HCT116 (cell line): ENCODE results near the gene PPM1A. TPM values are rescaled to one million over a fixed set of nuclear protein-coding genes. Genes with fewer than 3 reads are reported as not detected.

ENCODE experiments used
- ATAC-seq: fragments of 200-7000 bp; cut with Tn5 transposase; 2 replicates; pipeline ENCODE4 v1.9.1; 2020; ENCODE audit warnings: mild to moderate bottlenecking, moderate library complexity
- BruUV-seq: library from RNA; stranded (reverse); fragments of 400-500 nt; replicated peaks from 2 replicates; lab custom pipeline; 2021; lab: Mats Ljungman, UMichigan
- CTCF ChIA-PET: fragments of 300-600 bp; sonication (Branson Sonifier 250); formaldehyde crosslinking; loops from one replicate; lab custom pipeline; 2021; ENCODE audit warnings: antibody characterized with exemption; lab: Charles Lee
- POLR2A ChIA-PET: fragments of 300-600, 350-600 bp; sonication (Branson Sonifier 250); formaldehyde crosslinking; loops from one replicate; lab custom pipeline; 2021; ENCODE audit warnings: antibody characterized with exemption; lab: Charles Lee
- RAD21 ChIA-PET, 2 experiments: fragments of 300-600 bp; sonication (Branson Sonifier 250); formaldehyde crosslinking; loops; one replicate each; lab custom pipeline; 2023; ENCODE audit warnings: low total read pairs in 2 of 2; ENCODE audit not compliant: uncharacterized antibody in 2 of 2, unreplicated experiment in 2 of 2, low non-redundant PET in 1 of 2; lab: Charles Lee
- DNase-seq: peaks from one replicate; pipeline ENCODE4 v3.0.0-alpha.2; 2010; ENCODE audit warnings: low read depth, low spot score
- H2AFZ ChIP-seq: fragments of 200-600 bp; shearing (Covaris generic), sonication (generic); 2 replicates; pipeline ENCODE4 v1.6.1; 2017; ENCODE audit warnings: low read depth, mixed run types, mixed read lengths, antibody characterized with exemption, low read length; ENCODE audit not compliant: poor library complexity, severe bottlenecking
- H3K27ac ChIP-seq: 2 replicates; pipeline ENCODE4 v1.5.1; 2012; ENCODE audit warnings: low read depth, low read length
- H3K27me3 ChIP-seq: fragments of 200-600 bp; sonication (generic); 2 replicates; pipeline ENCODE4 v1.6.1; 2016; ENCODE audit warnings: mixed run types, low read length, mixed read lengths; ENCODE audit not compliant: insufficient read depth
- H3K36me3 ChIP-seq, 2 experiments: fragments of 200-500 bp in 1 of 2; fragments of 200-600 bp in 1 of 2; sonication (Bioruptor generic) in 1 of 2; sonication (generic) in 1 of 2; 2 replicates each; pipeline versions ENCODE4 v1.5.1 to v1.6.1; 2014 to 2016; ENCODE audit warnings: low read length in 2 of 2, inconsistent platforms in 1 of 2, mixed read lengths in 1 of 2, mixed run types in 1 of 2; ENCODE audit not compliant: insufficient read depth in 2 of 2, control insufficient read depth in 1 of 2
- H3K4me1 ChIP-seq, 2 experiments: fragments of 200-600 bp in 1 of 2; sonication (generic) in 1 of 2; 2 replicates each; pipeline versions ENCODE4 v1.5.1 to v1.6.1; 2012 to 2017; ENCODE audit warnings: low read length in 2 of 2, inconsistent platforms in 1 of 2, mild to moderate bottlenecking in 1 of 2, mixed read lengths in 1 of 2, mixed run types in 1 of 2, moderate library complexity in 1 of 2; ENCODE audit not compliant: insufficient read depth in 2 of 2, control insufficient read depth in 1 of 2
- H3K4me2 ChIP-seq: fragments of 200-600 bp; sonication (generic); 2 replicates; pipeline ENCODE4 v1.6.1; 2017; ENCODE audit warnings: mixed run types, low read length, mixed read lengths
- H3K4me3 ChIP-seq, 2 experiments: fragments of 200-600 bp in 1 of 2; sonication (generic) in 1 of 2; replicated peaks in 1 of 2; 2 replicates each; pipeline ENCODE4 v1.5.1; 2011 to 2016; ENCODE audit warnings: low read length in 2 of 2, control low read depth in 1 of 2, low read depth in 1 of 2, mild to moderate bottlenecking in 1 of 2, mixed read lengths in 1 of 2, mixed run types in 1 of 2
- H3K79me2 ChIP-seq: fragments of 200-600 bp; sonication (generic); 2 replicates; pipeline ENCODE4 v1.6.1; 2017; ENCODE audit warnings: mild to moderate bottlenecking, mixed run types, low read length, moderate library complexity, mixed read lengths; ENCODE audit not compliant: insufficient read depth
- H3K9ac ChIP-seq: fragments of 200-600 bp; sonication (generic); 2 replicates; pipeline ENCODE4 v1.6.1; 2016; ENCODE audit warnings: low read length, mixed read lengths
- H3K9me2 ChIP-seq: fragments of 200-600 bp; sonication (generic), shearing (Covaris generic); 2 replicates; pipeline ENCODE4 v1.6.1; 2017; ENCODE audit warnings: mixed run types, mild to moderate bottlenecking, moderate library complexity; ENCODE audit not compliant: insufficient read depth
- H3K9me3 ChIP-seq, 2 experiments: fragments of 200-500 bp in 1 of 2; fragments of 200-600 bp in 1 of 2; sonication (Bioruptor generic) in 1 of 2; sonication (generic) in 1 of 2; 2 replicates each; pipeline ENCODE4 v1.6.1; 2014 to 2017; ENCODE audit warnings: low read length in 2 of 2, mixed read lengths in 2 of 2, inconsistent platforms in 1 of 2, low read depth in 1 of 2, mild to moderate bottlenecking in 1 of 2, mixed run types in 1 of 2, moderate library complexity in 1 of 2; ENCODE audit not compliant: control insufficient read depth in 1 of 2, insufficient read depth in 1 of 2
- H4K20me1 ChIP-seq: fragments of 200-600 bp; sonication (generic), shearing (Covaris generic); 2 replicates; pipeline ENCODE4 v1.6.1; 2017; ENCODE audit warnings: mixed run types, mild to moderate bottlenecking, moderate library complexity; ENCODE audit not compliant: insufficient read depth
- CBX3 ChIP-seq: IDR thresholded peaks from 2 replicates; pipeline ENCODE4 v1.6.1; 2012; ENCODE audit warnings: low read depth
- CEBPB ChIP-seq: IDR thresholded peaks from 2 replicates; pipeline ENCODE4 v1.6.1; 2012; ENCODE audit warnings: low read depth
- EGR1 ChIP-seq: IDR thresholded peaks from 2 replicates; pipeline ENCODE4 v1.6.1; 2012; ENCODE audit warnings: low read depth
- ELF1 ChIP-seq: IDR thresholded peaks from 2 replicates; pipeline ENCODE4 v1.6.1; 2012; ENCODE audit warnings: low read depth, borderline replicate concordance
- EZH2 ChIP-seq: fragments of 200-600 bp; sonication (generic); IDR thresholded peaks from 2 replicates; pipeline ENCODE4 v1.6.1; 2017; ENCODE audit warnings: antibody characterized with exemption, mixed run types
- EZH2phosphoT487 ChIP-seq: fragments of 200-600 bp; IDR thresholded peaks from 2 replicates; pipeline ENCODE4 v1.6.1; 2018; ENCODE audit warnings: antibody characterized with exemption, borderline replicate concordance
- JUND ChIP-seq: IDR thresholded peaks from 2 replicates; pipeline ENCODE4 v1.6.1; 2012
- POLR2A ChIP-seq: IDR thresholded peaks from 2 replicates; pipeline ENCODE4 v1.7.0; 2011; ENCODE audit warnings: borderline replicate concordance; ENCODE audit not compliant: insufficient read depth, insufficient read length; ENCODE audit errors: extremely low read depth
- POLR2AphosphoS5 ChIP-seq: IDR thresholded peaks from 2 replicates; pipeline ENCODE4 v1.6.1; 2011; ENCODE audit warnings: mild to moderate bottlenecking, low read depth, low read length, moderate library complexity
- SIN3A ChIP-seq: IDR thresholded peaks from 2 replicates; pipeline ENCODE4 v1.6.1; 2012; ENCODE audit warnings: low read depth
- SP1 ChIP-seq: IDR thresholded peaks from 2 replicates; pipeline ENCODE4 v1.6.1; 2012; ENCODE audit warnings: low read depth
- SRF ChIP-seq: IDR thresholded peaks from 2 replicates; pipeline ENCODE4 v1.6.1; 2012; ENCODE audit warnings: low read depth
- YY1 ChIP-seq: IDR thresholded peaks from 2 replicates; pipeline ENCODE4 v1.6.1; 2011; ENCODE audit warnings: low read length, low read depth, moderate library complexity, mild to moderate bottlenecking; ENCODE audit not compliant: insufficient replicate concordance; ENCODE audit errors: extremely low read depth
- intact Hi-C: fragments of 100-400 bp; cut with micrococcal nuclease; formaldehyde crosslinking; loops from 2 replicates; pipeline ENCODE4 v1.10.0; 2022
- total RNA-seq: library from RNA; stranded (reverse); gene quantifications from one replicate; pipeline ENCODE4 v1.2.1, GENCODE V29; 2021; ENCODE audit not compliant: unreplicated experiment
- TF ChIP-seq, protein P1 (sequence below): IDR thresholded peaks from 2 replicates; pipeline ENCODE4 v1.6.1; 2012; ENCODE audit warnings: low read depth
- TF ChIP-seq, protein P2 (sequence below): IDR thresholded peaks from 2 replicates; pipeline ENCODE4 v1.6.1; 2011; ENCODE audit warnings: mild to moderate bottlenecking, low read length, moderate library complexity; ENCODE audit not compliant: insufficient replicate concordance; ENCODE audit errors: extremely low read depth
- TF ChIP-seq, protein P3 (sequence below), 3 experiments: fragments of 200-600 bp in 1 of 3; sonication (generic) in 1 of 3; IDR thresholded peaks in 2 of 3; conservative IDR thresholded peaks in 1 of 3; 2 replicates each; pipeline ENCODE4 v1.5.1; 2012 to 2017; ENCODE audit warnings: low read depth in 2 of 3, low read length in 2 of 3, antibody characterized with exemption in 1 of 3, borderline replicate concordance in 1 of 3, control low read depth in 1 of 3, mild to moderate bottlenecking in 1 of 3, mixed read lengths in 1 of 3, mixed run types in 1 of 3, moderate library complexity in 1 of 3; ENCODE audit not compliant: insufficient read depth in 1 of 3
- TF ChIP-seq, protein P4 (sequence below): IDR thresholded peaks from 2 replicates; pipeline ENCODE4 v1.6.1; 2012
- TF ChIP-seq, protein P5 (sequence below): IDR thresholded peaks from 2 replicates; pipeline ENCODE4 v1.6.1; 2012

Gene PPM1A
- total RNA-seq, 1 experiment from 2014 or later: 32.8 TPM

DNA sequence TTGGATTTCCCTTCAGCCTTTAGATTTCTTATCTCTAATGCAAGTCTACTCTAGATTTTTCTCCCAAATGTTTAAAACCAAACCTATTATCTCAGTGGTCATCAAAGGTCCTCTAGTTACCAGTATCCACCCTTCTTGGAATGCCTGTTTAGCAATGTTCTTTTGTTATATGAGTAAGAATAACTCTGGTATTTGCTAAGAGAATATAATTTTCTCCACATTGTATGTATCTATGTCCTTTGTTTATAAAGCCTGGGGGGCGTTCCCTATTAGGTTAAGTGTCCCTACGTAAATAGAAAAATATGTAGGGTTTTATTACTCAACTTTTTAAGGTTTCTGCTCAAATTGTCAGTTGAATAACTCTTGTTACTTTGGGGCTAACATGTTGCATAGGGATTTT is 27.3 kb downstream of the PPM1A start:
- Histone ChIP-seq H3K27me3 (no peaks in the 10 kb centered on the region), H3K9ac (no peak overlapping the region), H4K20me1 (no peaks in the 10 kb centered on the region), H3K4me3 (no peak overlapping the region), H3K79me2 (peaks cover 78% of the 10 kb centered on the region), H3K4me2 (no peak overlapping the region), H2AFZ (no peak overlapping the region), H3K4me1 (no peaks in the 10 kb centered on the region), H3K9me3 (no peaks in the 10 kb centered on the region), H3K9me2 (no peaks in the 10 kb centered on the region), H3K36me3 (no peaks in the 10 kb centered on the region), H3K27ac (no peak overlapping the region)
- TF ChIP-seq, protein P1, sequence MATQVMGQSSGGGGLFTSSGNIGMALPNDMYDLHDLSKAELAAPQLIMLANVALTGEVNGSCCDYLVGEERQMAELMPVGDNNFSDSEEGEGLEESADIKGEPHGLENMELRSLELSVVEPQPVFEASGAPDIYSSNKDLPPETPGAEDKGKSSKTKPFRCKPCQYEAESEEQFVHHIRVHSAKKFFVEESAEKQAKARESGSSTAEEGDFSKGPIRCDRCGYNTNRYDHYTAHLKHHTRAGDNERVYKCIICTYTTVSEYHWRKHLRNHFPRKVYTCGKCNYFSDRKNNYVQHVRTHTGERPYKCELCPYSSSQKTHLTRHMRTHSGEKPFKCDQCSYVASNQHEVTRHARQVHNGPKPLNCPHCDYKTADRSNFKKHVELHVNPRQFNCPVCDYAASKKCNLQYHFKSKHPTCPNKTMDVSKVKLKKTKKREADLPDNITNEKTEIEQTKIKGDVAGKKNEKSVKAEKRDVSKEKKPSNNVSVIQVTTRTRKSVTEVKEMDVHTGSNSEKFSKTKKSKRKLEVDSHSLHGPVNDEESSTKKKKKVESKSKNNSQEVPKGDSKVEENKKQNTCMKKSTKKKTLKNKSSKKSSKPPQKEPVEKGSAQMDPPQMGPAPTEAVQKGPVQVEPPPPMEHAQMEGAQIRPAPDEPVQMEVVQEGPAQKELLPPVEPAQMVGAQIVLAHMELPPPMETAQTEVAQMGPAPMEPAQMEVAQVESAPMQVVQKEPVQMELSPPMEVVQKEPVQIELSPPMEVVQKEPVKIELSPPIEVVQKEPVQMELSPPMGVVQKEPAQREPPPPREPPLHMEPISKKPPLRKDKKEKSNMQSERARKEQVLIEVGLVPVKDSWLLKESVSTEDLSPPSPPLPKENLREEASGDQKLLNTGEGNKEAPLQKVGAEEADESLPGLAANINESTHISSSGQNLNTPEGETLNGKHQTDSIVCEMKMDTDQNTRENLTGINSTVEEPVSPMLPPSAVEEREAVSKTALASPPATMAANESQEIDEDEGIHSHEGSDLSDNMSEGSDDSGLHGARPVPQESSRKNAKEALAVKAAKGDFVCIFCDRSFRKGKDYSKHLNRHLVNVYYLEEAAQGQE: no peak
- TF ChIP-seq CBX3: no peak
- no peak for TF ChIP-seq EGR1
- TF ChIP-seq YY1: no peak
- no peak for TF ChIP-seq SRF
- TF ChIP-seq, protein P2, sequence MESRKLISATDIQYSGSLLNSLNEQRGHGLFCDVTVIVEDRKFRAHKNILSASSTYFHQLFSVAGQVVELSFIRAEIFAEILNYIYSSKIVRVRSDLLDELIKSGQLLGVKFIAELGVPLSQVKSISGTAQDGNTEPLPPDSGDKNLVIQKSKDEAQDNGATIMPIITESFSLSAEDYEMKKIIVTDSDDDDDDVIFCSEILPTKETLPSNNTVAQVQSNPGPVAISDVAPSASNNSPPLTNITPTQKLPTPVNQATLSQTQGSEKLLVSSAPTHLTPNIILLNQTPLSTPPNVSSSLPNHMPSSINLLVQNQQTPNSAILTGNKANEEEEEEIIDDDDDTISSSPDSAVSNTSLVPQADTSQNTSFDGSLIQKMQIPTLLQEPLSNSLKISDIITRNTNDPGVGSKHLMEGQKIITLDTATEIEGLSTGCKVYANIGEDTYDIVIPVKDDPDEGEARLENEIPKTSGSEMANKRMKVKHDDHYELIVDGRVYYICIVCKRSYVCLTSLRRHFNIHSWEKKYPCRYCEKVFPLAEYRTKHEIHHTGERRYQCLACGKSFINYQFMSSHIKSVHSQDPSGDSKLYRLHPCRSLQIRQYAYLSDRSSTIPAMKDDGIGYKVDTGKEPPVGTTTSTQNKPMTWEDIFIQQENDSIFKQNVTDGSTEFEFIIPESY: no peak
- no peak for TF ChIP-seq SIN3A
- no peak for TF ChIP-seq EZH2phosphoT487
- TF ChIP-seq CEBPB: no peak
- no peak for TF ChIP-seq ELF1
- TF ChIP-seq, protein P3, sequence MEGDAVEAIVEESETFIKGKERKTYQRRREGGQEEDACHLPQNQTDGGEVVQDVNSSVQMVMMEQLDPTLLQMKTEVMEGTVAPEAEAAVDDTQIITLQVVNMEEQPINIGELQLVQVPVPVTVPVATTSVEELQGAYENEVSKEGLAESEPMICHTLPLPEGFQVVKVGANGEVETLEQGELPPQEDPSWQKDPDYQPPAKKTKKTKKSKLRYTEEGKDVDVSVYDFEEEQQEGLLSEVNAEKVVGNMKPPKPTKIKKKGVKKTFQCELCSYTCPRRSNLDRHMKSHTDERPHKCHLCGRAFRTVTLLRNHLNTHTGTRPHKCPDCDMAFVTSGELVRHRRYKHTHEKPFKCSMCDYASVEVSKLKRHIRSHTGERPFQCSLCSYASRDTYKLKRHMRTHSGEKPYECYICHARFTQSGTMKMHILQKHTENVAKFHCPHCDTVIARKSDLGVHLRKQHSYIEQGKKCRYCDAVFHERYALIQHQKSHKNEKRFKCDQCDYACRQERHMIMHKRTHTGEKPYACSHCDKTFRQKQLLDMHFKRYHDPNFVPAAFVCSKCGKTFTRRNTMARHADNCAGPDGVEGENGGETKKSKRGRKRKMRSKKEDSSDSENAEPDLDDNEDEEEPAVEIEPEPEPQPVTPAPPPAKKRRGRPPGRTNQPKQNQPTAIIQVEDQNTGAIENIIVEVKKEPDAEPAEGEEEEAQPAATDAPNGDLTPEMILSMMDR (IDR thresholded peaks at IDR 0.05 in 2 of 3, conservative IDR thresholded peaks at IDR 0.05 in 1 of 3; ENCODE audit: borderline replicate concordance in 1 of 3, insufficient read depth in 1 of 3, low read depth in 2 of 3, low read length in 2 of 3): no peak
- TF ChIP-seq POLR2A: no peak
- TF ChIP-seq, protein P4, sequence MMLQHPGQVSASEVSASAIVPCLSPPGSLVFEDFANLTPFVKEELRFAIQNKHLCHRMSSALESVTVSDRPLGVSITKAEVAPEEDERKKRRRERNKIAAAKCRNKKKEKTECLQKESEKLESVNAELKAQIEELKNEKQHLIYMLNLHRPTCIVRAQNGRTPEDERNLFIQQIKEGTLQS: no peak
- no peak for TF ChIP-seq JUND
- TF ChIP-seq EZH2: no peak
- no peak for TF ChIP-seq POLR2AphosphoS5
- TF ChIP-seq SP1: no peak
- TF ChIP-seq, protein P5, sequence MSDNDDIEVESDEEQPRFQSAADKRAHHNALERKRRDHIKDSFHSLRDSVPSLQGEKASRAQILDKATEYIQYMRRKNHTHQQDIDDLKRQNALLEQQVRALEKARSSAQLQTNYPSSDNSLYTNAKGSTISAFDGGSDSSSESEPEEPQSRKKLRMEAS: no peak
- ChIA-PET CTCF (interaction anchor here (3.4 kb wide), 1 partner anchor 10 kb away, joined by 13 read pairs; no protein-coding TSS in a partner anchor), RAD21 (no interaction called here), POLR2A (no interaction called here)
- no TSS peak for BruUV-seq
- DNase-seq: no peak
- intact Hi-C loops: no loop called here
- no peak for ATAC-seq
